Lower lobe of right lung (tissue), 2 donors: ENCODE data around the gene SF3B6. TPM values are rescaled to one million over a fixed set of nuclear protein-coding genes. Genes with fewer than 3 reads are reported as not detected.

ENCODE experiments used
- ATAC-seq, 2 donors: fragments of 200-7000 bp; cut with Tn5 transposase; one replicate each; pipeline ENCODE4 v1.9.1; 2020 to 2022; ENCODE audit warnings: mild to moderate bottlenecking in 2 of 2, moderate library complexity in 2 of 2
- DNase-seq: peaks from one replicate; pipeline ENCODE4 v3.0.0-alpha.2; 2020
- H3K27ac ChIP-seq: fragments of 200-600 bp; one replicate; pipeline ENCODE4 v1.8.0; 2022
- H3K27me3 ChIP-seq: fragments of 200-600 bp; one replicate; pipeline ENCODE4 v1.8.0; 2022; ENCODE audit warnings: low read depth
- H3K36me3 ChIP-seq: fragments of 200-600 bp; one replicate; pipeline ENCODE4 v1.8.0; 2022; ENCODE audit warnings: mild to moderate bottlenecking
- H3K4me1 ChIP-seq: fragments of 200-600 bp; one replicate; pipeline ENCODE4 v1.8.0; 2022
- H3K4me3 ChIP-seq: fragments of 200-600 bp; one replicate; pipeline ENCODE4 v1.8.0; 2022; ENCODE audit warnings: mild to moderate bottlenecking
- H3K9me3 ChIP-seq: fragments of 200-600 bp; one replicate; pipeline ENCODE4 v1.8.0; 2022
- intact Hi-C: fragments of 100-400 bp; cut with DNase I; formaldehyde crosslinking; loops from one replicate; pipeline ENCODE4 v1.11.0; 2022
- total RNA-seq: library from RNA; stranded (reverse); fragmentation: NEBNext Ultra II Directional; extraction: Animal tissue kit (Norgen Biotek cat#: 25700); gene quantifications from one replicate; pipeline ENCODE4 v1.2.1, GENCODE V29; 2021
- TF ChIP-seq, protein P1 (sequence below): fragments of 200-600 bp; IDR thresholded peaks from one replicate; pipeline ENCODE4 v1.8.0; 2022; ENCODE audit warnings: antibody characterized with exemption, mild to moderate bottlenecking
- donor health status: DM: no; HTN: yes; CAD: no; lungs with severe emphysema.

SF3B6 gene
- total RNA-seq, 1 donor from 2014 or later = 65.5 TPM

DNA sequence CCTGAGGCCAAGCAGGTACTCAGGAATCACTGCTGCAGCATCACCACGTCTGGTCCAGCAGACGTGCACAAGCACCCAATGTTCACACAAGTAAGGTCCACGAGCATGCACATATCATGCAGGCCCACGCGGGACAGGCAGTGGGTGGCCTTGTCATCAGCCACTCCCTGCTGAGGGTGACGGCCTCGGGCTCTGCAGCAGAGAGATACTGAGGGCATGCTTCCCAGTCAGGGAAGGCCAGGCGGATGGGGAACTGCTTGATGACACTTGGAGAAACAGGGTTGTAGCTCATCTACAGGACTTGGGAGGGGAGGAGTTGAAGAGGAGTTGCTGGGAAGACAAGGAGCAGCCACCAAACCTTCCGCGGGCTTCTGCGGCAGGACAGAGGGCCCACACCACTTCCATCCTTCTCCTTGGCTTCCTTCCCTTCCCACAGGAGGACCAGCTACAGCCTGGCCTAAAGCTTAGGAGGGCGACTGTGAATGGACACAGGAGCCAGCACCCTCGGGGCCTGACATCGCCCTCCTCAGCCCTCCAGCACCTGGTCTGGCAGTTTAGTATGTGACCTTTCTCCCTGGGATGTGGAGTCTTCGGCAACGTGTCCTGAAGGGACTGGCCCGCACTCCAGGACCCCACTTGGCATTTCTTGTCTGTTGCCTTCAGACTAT, 51.0 kb downstream of the SF3B6 start:
- Histone ChIP-seq H3K27me3 (no peaks in the 10 kb centered on the region), H3K27ac (no peak overlapping the region), H3K36me3 (peaks cover 41% of the 10 kb centered on the region), H3K9me3 (no peaks in the 10 kb centered on the region), H3K4me1 (no peaks in the 10 kb centered on the region), H3K4me3 (no peak overlapping the region)
- TF ChIP-seq, protein P1, sequence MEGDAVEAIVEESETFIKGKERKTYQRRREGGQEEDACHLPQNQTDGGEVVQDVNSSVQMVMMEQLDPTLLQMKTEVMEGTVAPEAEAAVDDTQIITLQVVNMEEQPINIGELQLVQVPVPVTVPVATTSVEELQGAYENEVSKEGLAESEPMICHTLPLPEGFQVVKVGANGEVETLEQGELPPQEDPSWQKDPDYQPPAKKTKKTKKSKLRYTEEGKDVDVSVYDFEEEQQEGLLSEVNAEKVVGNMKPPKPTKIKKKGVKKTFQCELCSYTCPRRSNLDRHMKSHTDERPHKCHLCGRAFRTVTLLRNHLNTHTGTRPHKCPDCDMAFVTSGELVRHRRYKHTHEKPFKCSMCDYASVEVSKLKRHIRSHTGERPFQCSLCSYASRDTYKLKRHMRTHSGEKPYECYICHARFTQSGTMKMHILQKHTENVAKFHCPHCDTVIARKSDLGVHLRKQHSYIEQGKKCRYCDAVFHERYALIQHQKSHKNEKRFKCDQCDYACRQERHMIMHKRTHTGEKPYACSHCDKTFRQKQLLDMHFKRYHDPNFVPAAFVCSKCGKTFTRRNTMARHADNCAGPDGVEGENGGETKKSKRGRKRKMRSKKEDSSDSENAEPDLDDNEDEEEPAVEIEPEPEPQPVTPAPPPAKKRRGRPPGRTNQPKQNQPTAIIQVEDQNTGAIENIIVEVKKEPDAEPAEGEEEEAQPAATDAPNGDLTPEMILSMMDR = no peak
- intact Hi-C loops = no loop called here
- DNase-seq (no peak), ATAC-seq (no peak)

DNA sequence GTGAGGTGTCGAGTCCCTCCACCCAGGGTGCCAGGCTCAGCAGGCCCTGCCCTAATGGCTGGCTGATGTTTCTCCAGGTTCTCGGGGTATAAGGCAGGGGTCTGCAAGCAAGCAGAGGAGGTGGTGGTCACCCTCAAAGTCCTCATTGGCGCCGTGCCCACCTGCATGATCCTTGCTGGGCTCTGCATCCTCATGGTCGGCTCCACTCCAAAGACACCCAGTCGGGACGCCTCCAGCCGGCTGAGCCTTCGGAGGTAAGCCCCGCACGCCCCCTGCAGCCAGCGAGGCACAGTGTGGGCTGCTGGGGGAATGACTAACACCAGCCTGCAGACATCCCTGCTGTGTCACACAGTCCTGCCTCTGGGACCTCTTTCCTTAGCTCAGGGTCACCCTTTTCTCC, 52.1 kb downstream of the SF3B6 start:
- intact Hi-C loops = no loop called here
- peak; percentile 48 for DNase-seq

DNA sequence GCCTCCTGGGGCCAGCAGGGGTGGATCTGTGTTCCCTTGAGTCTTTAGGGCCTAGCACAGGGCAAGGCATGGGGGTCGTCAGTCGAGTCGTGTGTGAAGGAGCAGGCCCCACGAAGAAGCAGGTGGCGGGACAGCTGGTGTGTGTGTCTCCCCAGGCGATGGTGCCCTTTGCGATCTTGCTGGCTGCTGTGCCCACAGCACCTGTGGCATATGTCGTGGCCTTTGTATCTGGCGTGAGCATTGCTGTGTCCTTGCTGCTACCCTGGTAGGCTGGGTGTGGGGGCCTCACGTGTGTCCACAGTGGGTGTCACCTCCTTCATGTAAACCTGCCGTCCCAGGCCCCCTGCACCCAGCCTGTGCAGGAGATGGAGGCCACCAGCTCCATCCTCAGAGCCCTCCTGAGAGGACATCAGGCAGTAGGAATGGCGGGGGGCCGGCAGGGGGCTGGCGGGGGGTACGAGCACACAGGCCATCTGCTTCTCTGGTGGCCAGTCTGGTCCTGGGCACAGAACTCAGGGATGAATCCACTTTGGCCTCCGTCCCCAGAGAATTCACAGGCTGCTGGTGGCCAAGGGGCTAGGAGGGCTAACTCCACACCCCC, 53.1 kb downstream of the SF3B6 start:
- intact Hi-C loops = no loop called here
- Histone ChIP-seq H3K27ac (no peak overlapping the region), H3K9me3 (no peaks in the 10 kb centered on the region), H3K4me1 (no peaks in the 10 kb centered on the region), H3K36me3 (peaks cover 21% of the 10 kb centered on the region), H3K4me3 (no peak overlapping the region), H3K27me3 (no peaks in the 10 kb centered on the region)
- TF ChIP-seq, protein P1 = no peak
- ATAC-seq (no peak), DNase-seq (no peak)

More for the DNA sequence above, 52.1 kb downstream of the SF3B6 start:
- Histone ChIP-seq H3K4me3 (no peak overlapping the region), H3K27me3 (no peaks in the 10 kb centered on the region), H3K4me1 (no peaks in the 10 kb centered on the region), H3K27ac (no peak overlapping the region), H3K9me3 (no peaks in the 10 kb centered on the region), H3K36me3 (peaks cover 29% of the 10 kb centered on the region)
- peak in 1 of 2 donors; percentile 29 for ATAC-seq
- TF ChIP-seq, protein P1 = no peak

DNA sequence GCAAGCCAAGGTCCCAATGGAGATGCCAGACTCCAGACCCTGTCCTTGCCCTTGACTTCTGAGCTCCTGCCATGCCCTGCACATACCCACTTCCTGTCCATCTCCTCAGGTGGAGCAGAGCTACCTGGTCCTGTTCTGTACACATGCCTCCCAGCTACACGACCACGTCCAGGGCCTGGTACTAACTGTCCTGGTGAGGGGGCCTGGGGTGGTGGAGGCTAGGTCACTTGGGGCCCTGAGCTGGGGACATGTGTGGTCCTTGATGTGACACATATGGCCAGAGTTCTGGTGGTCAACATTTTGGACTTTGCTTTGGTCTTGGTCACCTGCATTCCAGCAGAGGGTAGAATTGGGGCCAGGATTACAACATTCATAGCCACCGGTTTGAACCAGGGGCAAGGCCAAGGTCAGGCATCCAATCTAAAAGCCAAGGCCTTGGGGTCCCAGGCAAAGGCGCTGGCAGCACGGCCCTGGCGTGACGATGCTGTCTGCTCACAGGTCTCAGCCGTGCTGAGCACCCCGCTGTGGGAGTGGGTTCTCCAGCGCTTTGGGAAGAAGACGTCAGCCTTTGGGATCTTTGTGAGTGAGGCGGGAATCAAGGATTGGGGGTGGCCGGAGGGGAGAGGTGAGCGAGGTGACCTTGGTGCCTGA, 53.7 kb downstream of the SF3B6 start:
- TF ChIP-seq, protein P1 = no peak

DNA sequence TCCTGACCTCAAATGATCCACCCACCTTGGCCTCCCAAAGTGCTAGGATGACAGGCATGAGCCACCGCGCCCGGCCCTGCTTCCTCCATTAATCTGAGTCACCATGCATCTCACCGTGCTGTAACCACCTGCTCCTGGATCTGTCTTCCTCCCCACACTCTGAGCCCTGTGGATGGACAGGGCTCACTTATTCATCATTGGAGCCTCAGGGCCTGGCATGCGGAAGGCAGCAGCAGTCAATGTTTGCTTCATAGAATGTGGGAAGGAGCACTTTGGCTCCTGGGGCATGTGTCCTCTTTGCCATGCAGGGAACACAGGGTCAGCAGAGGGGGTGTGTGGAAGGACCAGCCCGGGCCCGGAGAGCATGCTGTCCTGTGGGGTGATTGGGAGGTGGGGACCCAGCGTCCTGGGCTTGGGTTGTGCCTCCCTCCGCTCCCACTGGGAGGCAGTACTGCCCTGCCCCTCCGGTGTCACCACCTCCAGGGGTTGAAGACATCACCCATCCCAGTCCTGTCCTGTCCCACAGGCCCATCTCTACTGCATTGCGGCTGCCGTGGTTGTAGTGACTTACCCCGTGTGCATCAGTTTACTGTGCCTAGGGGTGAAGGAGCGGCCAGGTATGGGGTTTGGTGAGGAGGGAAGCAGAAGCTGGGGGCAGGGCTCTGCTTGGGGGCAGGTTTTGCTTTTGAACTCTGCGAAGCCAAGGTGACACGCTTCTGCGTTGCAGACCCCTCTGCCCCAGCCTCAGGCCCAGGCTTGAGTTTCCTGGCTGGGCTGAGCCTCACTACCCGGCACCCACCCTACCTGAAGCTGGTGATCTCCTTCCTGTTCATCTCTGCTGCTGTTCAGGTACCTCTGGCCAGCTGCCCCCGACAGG, 54.8 kb downstream of the SF3B6 start:
- Histone ChIP-seq H3K27ac (no peak overlapping the region), H3K27me3 (no peaks in the 10 kb centered on the region), H3K4me1 (no peaks in the 10 kb centered on the region), H3K36me3 (peaks cover 11% of the 10 kb centered on the region), H3K9me3 (no peaks in the 10 kb centered on the region), H3K4me3 (no peak overlapping the region)
- DNase-seq (no peak), ATAC-seq (peak; percentile 27 to 28)
- intact Hi-C loops = no loop called here
- TF ChIP-seq, protein P1 = peak; percentile 30

More for the DNA sequence above, 53.7 kb downstream of the SF3B6 start:
- H3K27me3 ChIP-seq = no peaks in the 10 kb centered on the region
- ATAC-seq (no peak), DNase-seq (no peak)
- H3K4me3 ChIP-seq = no peak overlapping the region
- no peak overlapping the region for H3K27ac ChIP-seq
- no peaks in the 10 kb centered on the region for H3K9me3 ChIP-seq
- intact Hi-C loops = no loop called here
- no peaks in the 10 kb centered on the region for H3K4me1 ChIP-seq
- H3K36me3 ChIP-seq = peaks cover 18% of the 10 kb centered on the region
